Stimulated activated CD4-positive, alpha-beta T cell treated with anti-CD3 and anti-CD28 coated beads, Interleukin-15, amount 100 ng/mL, for 24 hours (primary cell): Measurements from ENCODE around the gene CLDN22.

Source experiments
- DNase-seq: peaks from one replicate; pipeline ENCODE4 v3.0.0-alpha.2; 2020

The CLDN22 gene

GRCh38 chr4:183320211-183321059, at the start of gene CLDN22:
Gene CLDN22, minus strand, starts transcription at chr4:183320276. Its CDS starts 58 bp downstream, at chr4:183320218.
- no peak for DNase-seq

DNA sequence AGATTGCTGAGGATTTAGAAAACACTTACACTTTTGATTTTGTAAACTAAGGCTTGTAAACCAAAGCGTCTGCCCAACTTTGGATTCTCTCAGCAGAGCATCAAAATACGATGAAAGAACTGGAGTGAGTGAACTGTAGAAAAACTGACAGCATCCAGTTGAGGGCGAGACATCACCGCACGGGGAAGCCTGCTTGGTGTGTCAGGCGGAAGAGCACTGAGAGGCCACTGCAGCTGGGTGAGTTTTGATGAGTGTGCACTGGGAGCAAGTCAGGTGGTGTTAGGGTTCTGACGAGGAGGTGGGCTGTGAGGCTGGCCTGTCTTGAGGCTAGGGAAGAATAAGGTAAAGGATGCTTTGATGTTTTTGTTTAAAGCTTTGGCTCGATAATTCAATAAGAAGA, 49.0 kb upstream of the CLDN22 start:
- DNase-seq, result no peak

GRCh38 chr4:183366206-183366835, 46.2 kb upstream of the CLDN22 start:
- no peak for DNase-seq

DNA sequence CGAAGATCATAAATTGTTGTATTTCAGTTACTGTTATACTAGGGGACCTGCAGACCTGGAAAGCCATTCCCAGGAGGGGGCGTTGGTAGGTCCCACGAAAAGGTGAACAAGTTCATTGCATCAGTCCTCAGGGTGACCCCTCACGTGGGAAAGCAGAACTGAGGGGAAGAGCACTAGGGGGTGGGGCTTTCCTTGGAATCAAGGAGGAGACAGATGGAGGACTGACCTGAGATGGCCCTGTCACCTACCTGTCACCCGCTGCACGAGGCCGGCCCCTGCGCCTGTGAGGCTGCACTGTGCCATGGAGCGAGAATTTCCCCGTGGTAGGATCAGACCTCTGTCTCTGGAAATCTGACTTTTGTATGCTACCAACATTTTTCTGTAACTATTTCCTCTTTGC, 43.9 kb upstream of the CLDN22 start:
- DNase-seq, result no peak

DNA sequence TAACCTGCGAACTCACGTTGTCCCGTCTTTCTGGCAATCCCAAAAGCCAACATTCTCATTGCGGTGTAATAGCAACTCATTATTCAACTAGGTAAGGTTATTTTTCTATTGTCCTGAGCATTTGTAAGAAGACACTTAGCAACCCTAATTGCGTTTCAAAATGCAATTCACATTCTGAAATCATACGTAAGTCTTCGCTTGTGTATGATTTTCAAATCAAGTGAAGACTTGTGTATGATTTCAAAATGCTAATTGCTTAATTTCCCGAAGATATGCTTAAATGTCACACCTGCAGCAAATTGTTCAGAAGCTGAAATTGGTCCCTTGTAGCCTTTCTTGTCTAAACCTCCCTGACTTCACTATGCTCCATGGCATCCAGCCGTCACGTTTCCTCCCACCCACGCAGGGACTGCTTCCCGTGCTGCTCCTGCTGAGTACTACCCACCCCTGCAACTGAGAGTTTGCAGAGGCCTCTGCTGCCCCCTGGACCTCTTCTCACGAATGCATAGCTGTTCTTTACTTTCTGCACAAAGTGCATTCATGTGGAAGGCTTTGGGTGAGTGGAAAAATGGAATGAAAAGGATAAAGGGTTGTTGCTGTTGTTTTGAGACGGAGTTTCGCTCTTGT, 43.0 kb upstream of the CLDN22 start:
- no peak for DNase-seq

GRCh38 chr4:183362036-183362435, 42.0 kb upstream of the CLDN22 start:
- no peak for DNase-seq

GRCh38 chr4:183360161-183360919, 40.3 kb upstream of the CLDN22 start:
- no peak for DNase-seq

- no peak for DNase-seq
These were observed 38.2 kb upstream of the CLDN22 start for GRCh38 chr4:183358215-183358755.

DNA sequence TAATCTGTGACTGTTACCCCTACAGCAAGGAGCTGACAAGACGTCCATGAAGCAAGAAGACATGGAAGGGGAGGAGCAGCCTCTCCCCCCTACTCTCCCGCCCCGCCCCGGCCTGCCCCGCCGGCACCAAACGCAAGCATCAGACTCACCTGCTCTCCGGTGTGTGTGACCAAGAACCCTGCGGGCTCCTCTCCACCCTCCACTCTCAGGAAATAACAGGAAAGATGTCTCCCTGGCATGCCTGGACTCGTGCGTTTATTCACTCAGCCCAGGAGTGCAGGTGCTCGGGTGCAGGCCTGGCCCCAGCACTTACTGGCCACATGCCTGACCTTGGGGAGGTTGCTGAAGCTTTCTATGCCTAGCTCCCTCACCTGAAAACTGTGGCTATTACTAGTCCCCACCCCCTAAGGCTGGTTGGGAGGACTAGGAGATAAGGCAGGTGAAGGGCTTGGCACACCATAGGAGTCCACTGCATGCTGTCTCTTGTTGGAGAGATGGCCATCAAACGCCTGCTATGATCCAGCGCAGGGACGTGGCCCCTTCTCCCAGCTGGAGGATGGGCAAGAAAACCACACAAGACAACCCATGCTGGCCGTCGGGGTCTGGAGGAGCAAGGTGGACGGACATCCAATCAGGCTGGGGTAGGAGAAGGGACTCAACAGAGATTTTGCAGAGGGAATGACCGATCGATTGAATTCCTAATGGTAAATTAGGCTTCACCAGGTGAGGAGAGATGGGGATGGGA, 37.0 kb upstream of the CLDN22 start:
- no peak for DNase-seq

- DNase-seq, result no peak
These were observed 36.2 kb upstream of the CLDN22 start for GRCh38 chr4:183356173-183356830.

DNA sequence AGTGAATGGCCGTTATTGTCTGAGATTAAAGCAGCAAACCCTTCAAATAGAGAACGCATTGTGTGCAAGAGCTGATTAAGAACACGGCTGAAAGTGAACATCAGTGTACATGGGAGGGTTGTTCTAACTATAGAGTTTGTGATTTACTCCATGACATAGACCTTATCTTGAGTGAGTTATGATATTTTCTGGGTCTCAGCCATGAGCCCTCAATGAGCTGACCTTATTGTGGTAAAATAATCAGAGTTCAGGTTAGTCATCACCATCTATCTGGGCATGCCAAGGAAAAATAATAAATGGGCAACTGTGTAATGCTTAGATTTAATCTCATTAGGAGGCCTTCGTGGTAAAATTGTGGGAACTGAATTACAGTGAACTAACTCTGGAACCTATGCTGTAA, 35.3 kb upstream of the CLDN22 start:
- no peak for DNase-seq

DNA sequence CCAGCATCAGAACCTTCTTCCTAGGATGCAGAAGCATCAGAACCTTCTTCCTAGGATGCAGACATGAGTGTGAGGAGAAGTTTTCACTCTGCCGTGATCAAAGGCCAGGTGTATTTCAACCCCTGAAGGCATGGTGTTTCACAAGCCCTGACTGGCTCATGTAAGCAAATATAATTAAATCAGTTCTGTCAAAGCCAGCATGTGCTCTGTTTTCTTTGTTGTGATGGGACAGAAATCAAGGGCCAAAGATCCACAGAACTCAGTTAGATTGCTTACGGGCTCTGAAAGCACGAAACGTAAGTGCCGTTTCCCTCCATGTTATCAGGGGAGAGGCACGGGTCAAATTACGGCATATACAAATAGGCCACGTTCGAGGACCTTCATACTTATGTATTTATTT, 34.1 kb upstream of the CLDN22 start:
- no peak for DNase-seq

DNA sequence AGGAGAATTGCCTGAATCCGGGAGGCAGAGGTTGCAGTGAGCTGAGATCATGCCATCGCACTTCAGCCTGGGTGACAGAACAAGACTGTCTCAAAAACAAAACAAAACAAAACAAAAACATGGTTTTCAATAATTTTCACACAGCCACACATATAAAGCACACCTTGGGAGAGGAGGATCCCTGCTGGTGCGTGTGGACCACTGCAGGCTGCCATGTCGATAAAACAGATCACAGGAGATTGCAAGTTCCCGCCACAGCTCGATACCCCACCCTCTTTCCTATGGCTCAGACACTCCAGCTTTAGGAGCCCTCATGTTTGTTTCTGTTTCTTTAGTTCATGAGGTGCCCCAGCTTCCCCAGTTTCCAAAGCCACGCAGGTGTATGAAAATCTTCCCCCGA, 33.5 kb upstream of the CLDN22 start:
- DNase-seq, result no peak

GRCh38 chr4:183352546-183352945, 32.5 kb upstream of the CLDN22 start:
- no peak for DNase-seq

DNA sequence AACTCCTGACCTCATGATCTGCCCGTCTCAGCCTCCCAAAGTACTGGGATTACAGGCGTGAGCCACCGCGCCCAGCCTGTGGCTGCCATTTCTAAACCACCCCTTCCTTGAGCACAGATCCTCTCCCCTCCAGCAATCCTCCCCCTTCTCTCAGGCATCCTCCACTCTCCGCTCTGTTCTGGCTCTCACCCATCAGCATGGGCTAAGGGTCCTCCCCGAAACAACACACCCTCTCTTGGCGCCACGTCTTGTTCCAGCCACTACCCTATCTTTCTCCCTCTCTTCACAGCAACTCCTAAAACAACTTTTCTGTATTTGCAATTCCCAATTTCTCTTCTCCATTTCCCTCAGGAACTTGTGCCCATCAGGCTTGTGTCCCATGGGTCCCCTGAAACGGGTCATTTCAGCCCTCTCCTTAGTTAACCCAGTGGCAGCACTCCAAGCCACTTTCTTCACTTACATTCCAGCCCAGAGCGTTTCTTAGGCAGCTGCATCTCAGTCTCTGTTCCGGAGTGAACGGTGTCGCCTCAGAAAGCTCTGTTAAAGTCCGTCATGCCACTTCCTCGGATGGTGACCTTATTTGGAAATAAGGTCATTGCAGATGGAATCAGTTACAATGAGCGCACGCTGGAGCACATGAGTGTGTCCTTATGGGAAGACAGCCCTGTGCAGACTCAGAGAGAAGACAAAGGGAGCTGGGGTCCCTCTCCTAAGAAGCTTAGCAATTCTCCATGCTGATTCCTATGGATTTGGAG, 30.4 kb upstream of the CLDN22 start:
- DNase-seq, result no peak

- peak; percentile 15 for DNase-seq
These were observed 29.6 kb upstream of the CLDN22 start for GRCh38 chr4:183349673-183350072.

GRCh38 chr4:183348706-183349659, 28.9 kb upstream of the CLDN22 start:
- peak; percentile 61 for DNase-seq

GRCh38 chr4:183348136-183348535, 28.1 kb upstream of the CLDN22 start:
- no peak for DNase-seq

DNA sequence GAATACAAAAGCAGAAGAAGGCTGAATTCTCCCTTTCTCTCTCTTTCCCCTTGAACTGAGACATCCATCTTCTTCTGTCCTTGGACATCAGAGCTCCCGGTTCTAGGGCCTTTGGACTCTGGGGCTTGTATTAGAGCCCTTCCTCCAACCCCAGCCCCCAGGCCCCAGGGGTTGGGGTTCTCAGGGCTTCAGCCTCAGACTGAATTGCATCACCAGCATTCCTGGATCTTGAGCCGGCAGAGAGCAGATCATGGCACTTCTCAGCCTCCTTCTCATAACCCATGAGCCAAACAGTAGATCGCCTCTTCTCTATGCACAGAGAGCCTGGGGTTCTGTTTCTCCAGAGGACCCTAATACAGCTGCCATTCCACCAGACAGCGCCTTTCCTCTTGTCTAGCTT, 27.5 kb upstream of the CLDN22 start:
- no peak for DNase-seq

DNA sequence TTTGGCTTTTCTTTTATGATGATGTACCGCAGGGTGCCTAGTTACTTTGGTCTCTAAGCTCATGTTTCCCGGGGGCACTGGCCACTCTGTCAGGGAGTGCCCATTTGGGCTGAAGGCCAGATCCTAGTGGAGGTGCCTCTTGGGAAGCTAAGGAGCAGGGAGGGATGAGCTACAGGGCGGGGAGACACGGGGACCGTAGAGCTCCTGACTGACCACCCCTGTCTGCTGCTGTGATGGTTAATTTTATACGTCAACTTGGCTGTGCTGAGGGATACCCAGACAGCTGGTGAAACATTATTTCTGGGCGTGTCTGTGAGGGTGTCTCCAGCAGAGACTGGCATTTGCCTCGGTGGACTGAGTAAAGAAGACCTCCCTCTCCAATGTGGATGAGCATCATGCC, 27.1 kb upstream of the CLDN22 start:
- DNase-seq, result no peak
